ENCODE results near the gene DARS2. TPM values are rescaled to one million over a fixed set of nuclear protein-coding genes. Genes with fewer than 3 reads are reported as not detected.

DARS2 gene
- total and polyA plus RNA-seq, 4 donors, result 5.0 to 13.0 (median 10.1) TPM

DNA sequence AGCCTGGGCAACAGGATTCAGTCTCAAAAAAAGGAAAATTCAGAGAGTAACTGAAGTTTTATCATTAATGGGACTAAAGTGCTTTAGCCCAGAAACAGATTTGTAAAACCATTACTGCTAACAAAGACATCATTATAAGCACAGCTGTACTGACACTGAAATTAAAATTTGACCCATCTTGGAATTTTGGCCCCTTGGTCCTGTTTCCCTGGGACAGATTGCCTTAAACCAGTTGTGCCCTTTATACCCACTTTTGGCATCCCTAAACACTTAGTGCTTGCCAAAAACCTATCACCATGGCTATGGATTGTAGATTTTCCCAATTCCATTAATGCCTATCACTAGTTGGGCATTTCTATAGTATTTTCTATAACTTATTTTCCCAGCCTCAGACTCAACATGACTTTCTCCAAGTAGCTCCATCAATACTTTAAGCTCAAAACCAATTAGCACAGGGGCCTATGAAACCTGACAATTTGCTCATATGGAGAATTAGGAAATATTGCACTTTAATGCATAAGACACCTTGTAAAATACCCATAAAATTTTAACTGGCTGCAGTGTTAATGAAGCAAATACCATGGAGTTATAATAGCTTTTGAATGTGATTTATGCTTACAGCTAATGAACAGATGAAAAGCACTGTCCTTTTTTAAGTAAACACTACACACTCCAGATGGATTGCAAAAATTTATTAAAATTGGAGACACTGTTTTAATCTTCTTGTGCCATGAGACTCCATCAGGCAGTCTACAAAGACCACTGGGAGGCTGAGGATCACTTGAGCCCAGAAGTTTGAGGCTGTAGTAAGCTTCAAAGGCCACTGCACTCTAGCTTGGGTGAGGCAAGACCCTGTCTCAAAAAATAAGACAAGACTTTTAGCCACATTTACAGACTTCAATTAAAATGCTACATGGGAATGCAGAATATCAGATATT is 39.0 kb downstream of the DARS2 start:
- H3K36me3 ChIP-seq (ENCODE audit: control insufficient read depth in 4 of 4, insufficient read depth in 3 of 4, low read depth in 1 of 4, low read length in 3 of 4), result peaks cover 5 to 39% (median 34%) of the 10 kb centered on the region in 4 donors
- TF ChIP-seq, protein P1, sequence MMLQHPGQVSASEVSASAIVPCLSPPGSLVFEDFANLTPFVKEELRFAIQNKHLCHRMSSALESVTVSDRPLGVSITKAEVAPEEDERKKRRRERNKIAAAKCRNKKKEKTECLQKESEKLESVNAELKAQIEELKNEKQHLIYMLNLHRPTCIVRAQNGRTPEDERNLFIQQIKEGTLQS (IDR thresholded peaks at IDR 0.05), result no peak
- no peak for TF ChIP-seq YY1 (IDR thresholded peaks at IDR 0.05)
- no peak overlapping the region for H3K9ac ChIP-seq (ENCODE audit: low read depth in 1 of 2, low read length in 2 of 2)
- no peaks in the 10 kb centered on the region for H3K27me3 ChIP-seq (ENCODE audit: control insufficient read depth in 4 of 4, insufficient read depth in 4 of 4, low read length in 3 of 4)
- H3K27ac ChIP-seq (ENCODE audit: low read depth in 1 of 2, low read length in 2 of 2), result no peak overlapping the region
- no peak for DNase-seq (ENCODE audit: low spot score)
- no peak overlapping the region for H3K4me3 ChIP-seq (ENCODE audit: low read depth in 1 of 3, low read length in 3 of 3)
- peaks cover 0 to 13% (median 4%) of the 10 kb centered on the region in 4 donors for H3K4me1 ChIP-seq (ENCODE audit: control insufficient read depth in 4 of 4, insufficient read depth in 4 of 4, low read length in 3 of 4)
- no peaks in the 10 kb centered on the region for H3K9me3 ChIP-seq (ENCODE audit: control insufficient read depth in 4 of 4, low read length in 3 of 4)

DNA sequence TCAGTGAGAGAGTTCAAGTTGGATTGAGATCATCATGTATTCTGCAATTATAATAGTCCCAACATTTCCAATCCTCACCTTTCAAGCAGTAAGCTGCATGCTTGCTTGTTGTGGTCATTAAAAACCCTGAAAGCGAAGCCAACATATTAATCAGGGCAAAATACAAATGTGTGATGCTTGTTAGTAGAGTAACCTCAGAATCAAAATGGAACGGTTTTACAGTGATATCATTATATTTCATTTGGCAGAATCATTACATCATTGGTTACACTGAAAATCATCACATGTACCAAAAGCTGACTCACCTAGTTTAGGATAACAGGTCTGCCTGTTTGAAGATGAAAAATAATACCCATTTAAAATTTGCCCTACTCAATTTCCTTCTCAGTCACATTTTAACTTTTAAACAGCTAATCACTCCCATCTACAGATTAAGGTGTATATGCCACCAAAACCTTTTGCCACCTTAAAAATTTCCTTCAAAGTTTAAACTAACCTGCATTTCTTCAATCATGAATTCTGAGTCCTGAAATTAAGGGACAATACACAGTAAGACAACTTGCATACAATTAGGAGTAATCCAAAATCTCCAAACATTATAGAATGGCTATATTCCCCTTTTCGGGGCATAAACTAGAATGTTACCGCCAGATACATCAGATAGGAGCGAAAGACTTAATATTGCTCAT is 39.9 kb downstream of the DARS2 start:
- 87% methylated on average over 5 of the region's 5 CpGs for WGBS
- TF ChIP-seq, protein P2, sequence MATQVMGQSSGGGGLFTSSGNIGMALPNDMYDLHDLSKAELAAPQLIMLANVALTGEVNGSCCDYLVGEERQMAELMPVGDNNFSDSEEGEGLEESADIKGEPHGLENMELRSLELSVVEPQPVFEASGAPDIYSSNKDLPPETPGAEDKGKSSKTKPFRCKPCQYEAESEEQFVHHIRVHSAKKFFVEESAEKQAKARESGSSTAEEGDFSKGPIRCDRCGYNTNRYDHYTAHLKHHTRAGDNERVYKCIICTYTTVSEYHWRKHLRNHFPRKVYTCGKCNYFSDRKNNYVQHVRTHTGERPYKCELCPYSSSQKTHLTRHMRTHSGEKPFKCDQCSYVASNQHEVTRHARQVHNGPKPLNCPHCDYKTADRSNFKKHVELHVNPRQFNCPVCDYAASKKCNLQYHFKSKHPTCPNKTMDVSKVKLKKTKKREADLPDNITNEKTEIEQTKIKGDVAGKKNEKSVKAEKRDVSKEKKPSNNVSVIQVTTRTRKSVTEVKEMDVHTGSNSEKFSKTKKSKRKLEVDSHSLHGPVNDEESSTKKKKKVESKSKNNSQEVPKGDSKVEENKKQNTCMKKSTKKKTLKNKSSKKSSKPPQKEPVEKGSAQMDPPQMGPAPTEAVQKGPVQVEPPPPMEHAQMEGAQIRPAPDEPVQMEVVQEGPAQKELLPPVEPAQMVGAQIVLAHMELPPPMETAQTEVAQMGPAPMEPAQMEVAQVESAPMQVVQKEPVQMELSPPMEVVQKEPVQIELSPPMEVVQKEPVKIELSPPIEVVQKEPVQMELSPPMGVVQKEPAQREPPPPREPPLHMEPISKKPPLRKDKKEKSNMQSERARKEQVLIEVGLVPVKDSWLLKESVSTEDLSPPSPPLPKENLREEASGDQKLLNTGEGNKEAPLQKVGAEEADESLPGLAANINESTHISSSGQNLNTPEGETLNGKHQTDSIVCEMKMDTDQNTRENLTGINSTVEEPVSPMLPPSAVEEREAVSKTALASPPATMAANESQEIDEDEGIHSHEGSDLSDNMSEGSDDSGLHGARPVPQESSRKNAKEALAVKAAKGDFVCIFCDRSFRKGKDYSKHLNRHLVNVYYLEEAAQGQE (IDR thresholded peaks at IDR 0.05), result no peak
- TF ChIP-seq SP1 (IDR thresholded peaks at IDR 0.05), result no peak
- TF ChIP-seq HNF4A (conservative IDR thresholded peaks at IDR 0.05), result no peak
- TF ChIP-seq, protein P1 (IDR thresholded peaks at IDR 0.05), result no peak
- no peak for TF ChIP-seq HNF4G (IDR thresholded peaks at IDR 0.05)
- TF ChIP-seq NR2F2 (IDR thresholded peaks at IDR 0.05), result no peak
- TF ChIP-seq RAD21 (IDR thresholded peaks at IDR 0.05), result no peak
- TF ChIP-seq, protein P3, sequence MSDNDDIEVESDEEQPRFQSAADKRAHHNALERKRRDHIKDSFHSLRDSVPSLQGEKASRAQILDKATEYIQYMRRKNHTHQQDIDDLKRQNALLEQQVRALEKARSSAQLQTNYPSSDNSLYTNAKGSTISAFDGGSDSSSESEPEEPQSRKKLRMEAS (IDR thresholded peaks at IDR 0.05), result no peak
- TF ChIP-seq EGR1 (IDR thresholded peaks at IDR 0.05; ENCODE audit: low read depth in 2 of 2), result no peak
- TF ChIP-seq, protein P4, sequence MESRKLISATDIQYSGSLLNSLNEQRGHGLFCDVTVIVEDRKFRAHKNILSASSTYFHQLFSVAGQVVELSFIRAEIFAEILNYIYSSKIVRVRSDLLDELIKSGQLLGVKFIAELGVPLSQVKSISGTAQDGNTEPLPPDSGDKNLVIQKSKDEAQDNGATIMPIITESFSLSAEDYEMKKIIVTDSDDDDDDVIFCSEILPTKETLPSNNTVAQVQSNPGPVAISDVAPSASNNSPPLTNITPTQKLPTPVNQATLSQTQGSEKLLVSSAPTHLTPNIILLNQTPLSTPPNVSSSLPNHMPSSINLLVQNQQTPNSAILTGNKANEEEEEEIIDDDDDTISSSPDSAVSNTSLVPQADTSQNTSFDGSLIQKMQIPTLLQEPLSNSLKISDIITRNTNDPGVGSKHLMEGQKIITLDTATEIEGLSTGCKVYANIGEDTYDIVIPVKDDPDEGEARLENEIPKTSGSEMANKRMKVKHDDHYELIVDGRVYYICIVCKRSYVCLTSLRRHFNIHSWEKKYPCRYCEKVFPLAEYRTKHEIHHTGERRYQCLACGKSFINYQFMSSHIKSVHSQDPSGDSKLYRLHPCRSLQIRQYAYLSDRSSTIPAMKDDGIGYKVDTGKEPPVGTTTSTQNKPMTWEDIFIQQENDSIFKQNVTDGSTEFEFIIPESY (IDR thresholded peaks at IDR 0.05), result no peak
- TF ChIP-seq TAF1 (conservative IDR thresholded peaks at IDR 0.05), result no peak
- no peak for TF ChIP-seq FOXA1 (IDR thresholded peaks at IDR 0.05)
- no peak for TF ChIP-seq FOXA2 (IDR thresholded peaks at IDR 0.05)
- no peak for TF ChIP-seq RXRA (IDR thresholded peaks at IDR 0.05)
- TF ChIP-seq GABPA (IDR thresholded peaks at IDR 0.05 in 1 of 2, conservative IDR thresholded peaks at IDR 0.05 in 1 of 2), result no peak
- TF ChIP-seq JUND (IDR thresholded peaks at IDR 0.05), result no peak
- no peak for TF ChIP-seq YY1 (IDR thresholded peaks at IDR 0.05)
- TF ChIP-seq, protein P5, sequence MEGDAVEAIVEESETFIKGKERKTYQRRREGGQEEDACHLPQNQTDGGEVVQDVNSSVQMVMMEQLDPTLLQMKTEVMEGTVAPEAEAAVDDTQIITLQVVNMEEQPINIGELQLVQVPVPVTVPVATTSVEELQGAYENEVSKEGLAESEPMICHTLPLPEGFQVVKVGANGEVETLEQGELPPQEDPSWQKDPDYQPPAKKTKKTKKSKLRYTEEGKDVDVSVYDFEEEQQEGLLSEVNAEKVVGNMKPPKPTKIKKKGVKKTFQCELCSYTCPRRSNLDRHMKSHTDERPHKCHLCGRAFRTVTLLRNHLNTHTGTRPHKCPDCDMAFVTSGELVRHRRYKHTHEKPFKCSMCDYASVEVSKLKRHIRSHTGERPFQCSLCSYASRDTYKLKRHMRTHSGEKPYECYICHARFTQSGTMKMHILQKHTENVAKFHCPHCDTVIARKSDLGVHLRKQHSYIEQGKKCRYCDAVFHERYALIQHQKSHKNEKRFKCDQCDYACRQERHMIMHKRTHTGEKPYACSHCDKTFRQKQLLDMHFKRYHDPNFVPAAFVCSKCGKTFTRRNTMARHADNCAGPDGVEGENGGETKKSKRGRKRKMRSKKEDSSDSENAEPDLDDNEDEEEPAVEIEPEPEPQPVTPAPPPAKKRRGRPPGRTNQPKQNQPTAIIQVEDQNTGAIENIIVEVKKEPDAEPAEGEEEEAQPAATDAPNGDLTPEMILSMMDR (IDR thresholded peaks at IDR 0.05; ENCODE audit: low read depth, low read length, missing input control), result no peak

More for the DNA sequence above, 39.9 kb downstream of the DARS2 start:
- no peaks in the 10 kb centered on the region for H3K9me3 ChIP-seq (ENCODE audit: control insufficient read depth in 4 of 4, low read length in 3 of 4)
- no peak overlapping the region for H3K9ac ChIP-seq (ENCODE audit: low read depth in 1 of 2, low read length in 2 of 2)
- no peak overlapping the region for H3K27ac ChIP-seq (ENCODE audit: low read depth in 1 of 2, low read length in 2 of 2)
- peaks cover under 1 to 20% (median 9%) of the 10 kb centered on the region in 4 donors for H3K4me1 ChIP-seq (ENCODE audit: control insufficient read depth in 4 of 4, insufficient read depth in 4 of 4, low read length in 3 of 4)
- H3K36me3 ChIP-seq (ENCODE audit: control insufficient read depth in 4 of 4, insufficient read depth in 3 of 4, low read depth in 1 of 4, low read length in 3 of 4), result peaks cover 4 to 39% (median 34%) of the 10 kb centered on the region in 4 donors
- no peak overlapping the region for H3K4me3 ChIP-seq (ENCODE audit: low read depth in 1 of 3, low read length in 3 of 3)
- no peak for DNase-seq (ENCODE audit: low spot score)
- no peaks in the 10 kb centered on the region for H3K27me3 ChIP-seq (ENCODE audit: control insufficient read depth in 4 of 4, insufficient read depth in 4 of 4, low read length in 3 of 4)
